Measurements from ENCODE around the gene KIAA1328. TPM values are rescaled to one million over a fixed set of nuclear protein-coding genes. Genes with fewer than 3 reads are reported as not detected.

The KIAA1328 gene
- total RNA-seq, 1 experiment from 2014 or later, result 4.9 TPM

DNA sequence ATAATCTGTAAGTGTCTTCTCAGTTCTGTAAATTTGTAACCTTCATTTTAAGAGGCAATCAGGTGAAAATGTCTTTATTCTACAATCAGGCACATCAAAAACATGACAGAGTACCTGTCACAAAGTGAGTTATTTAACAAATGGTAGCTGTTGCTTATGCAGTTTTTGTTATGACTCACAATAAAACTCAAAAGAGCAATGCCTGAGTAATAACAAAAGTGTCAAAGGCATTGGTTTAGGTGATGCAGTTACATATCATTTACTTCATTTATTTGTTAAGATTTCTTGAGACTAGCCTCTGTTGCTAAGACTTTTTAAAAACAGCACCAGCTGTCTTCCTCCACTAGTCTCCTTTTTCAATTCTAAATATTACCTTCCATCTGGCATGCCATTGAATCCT, 177.8 kb downstream of the KIAA1328 start:
- intact Hi-C loops (cut with micrococcal nuclease; ENCODE audit: unreplicated experiment), result no loop called here
- no peaks in the 10 kb centered on the region for H3K36me3 Mint-ChIP-seq (ENCODE audit: insufficient read depth, unreplicated experiment)
- H3K27ac Mint-ChIP-seq (ENCODE audit: unreplicated experiment), result no peak overlapping the region
- DNase-seq, result no peak
- H3K4me1 ChIP-seq, result no peaks in the 10 kb centered on the region
- no TSS peak for BruUV-seq (replicated peaks)
- H3K9me3 ChIP-seq, result no peaks in the 10 kb centered on the region
- ChIA-PET POLR2A (no interaction called here), CTCF (no interaction called here)
- H3K4me1 Mint-ChIP-seq (ENCODE audit: low read depth, unreplicated experiment), result no peaks in the 10 kb centered on the region
- H3K4me3 Mint-ChIP-seq (ENCODE audit: unreplicated experiment), result no peak overlapping the region
- no peaks in the 10 kb centered on the region for H3K36me3 ChIP-seq (ENCODE audit: control insufficient read depth, insufficient read depth, low read length)
- H3K27me3 Mint-ChIP-seq (ENCODE audit: insufficient read depth, unreplicated experiment), result no peaks in the 10 kb centered on the region
- TF ChIP-seq CTCF (IDR thresholded peaks at IDR 0.05; ENCODE audit: insufficient read depth in 1 of 2, low read depth in 1 of 2, low read length in 1 of 2, severe bottlenecking in 1 of 2, unreplicated experiment in 1 of 2), result no peak
- no peaks in the 10 kb centered on the region for H3K27me3 ChIP-seq (replicated peaks; ENCODE audit: control insufficient read depth, insufficient read depth, low read length)
- H3K9me3 Mint-ChIP-seq (ENCODE audit: unreplicated experiment), result no peaks in the 10 kb centered on the region
- H3K4me3 ChIP-seq (ENCODE audit: low read depth, low read length), result no peak overlapping the region

- no TSS peak for BruUV-seq (replicated peaks)
- H3K36me3 Mint-ChIP-seq (ENCODE audit: insufficient read depth, unreplicated experiment), result no peaks in the 10 kb centered on the region
- H3K4me1 Mint-ChIP-seq (ENCODE audit: low read depth, unreplicated experiment), result no peaks in the 10 kb centered on the region
- H3K9me3 ChIP-seq, result no peaks in the 10 kb centered on the region
- H3K9me3 Mint-ChIP-seq (ENCODE audit: unreplicated experiment), result no peaks in the 10 kb centered on the region
- H3K4me1 ChIP-seq, result no peaks in the 10 kb centered on the region
- no peak for DNase-seq
- H3K4me3 ChIP-seq (ENCODE audit: low read depth, low read length), result no peak overlapping the region
- intact Hi-C loops (cut with micrococcal nuclease; ENCODE audit: unreplicated experiment), result no loop called here
- ChIA-PET POLR2A (no interaction called here), CTCF (no interaction called here)
- H3K4me3 Mint-ChIP-seq (ENCODE audit: unreplicated experiment), result no peak overlapping the region
- TF ChIP-seq CTCF (IDR thresholded peaks at IDR 0.05; ENCODE audit: insufficient read depth in 1 of 2, low read depth in 1 of 2, low read length in 1 of 2, severe bottlenecking in 1 of 2, unreplicated experiment in 1 of 2), result no peak
- H3K27me3 Mint-ChIP-seq (ENCODE audit: insufficient read depth, unreplicated experiment), result no peaks in the 10 kb centered on the region
- no peak overlapping the region for H3K27ac Mint-ChIP-seq (ENCODE audit: unreplicated experiment)
- no peaks in the 10 kb centered on the region for H3K27me3 ChIP-seq (replicated peaks; ENCODE audit: control insufficient read depth, insufficient read depth, low read length)
- H3K36me3 ChIP-seq (ENCODE audit: control insufficient read depth, insufficient read depth, low read length), result no peaks in the 10 kb centered on the region
Observed at GRCh38 chr18:37012452-37012851, 183.5 kb downstream of the KIAA1328 start.

- peak; percentile 30 to 31 for DNase-seq
- POLR2A ChIA-PET, result no interaction called here
- H3K4me3 ChIP-seq (ENCODE audit: low read depth, low read length), result no peak overlapping the region
- intact Hi-C loops (cut with micrococcal nuclease; ENCODE audit: unreplicated experiment), result loop anchor here (5.0 kb wide), 2 partner anchors 238 to 318 kb away; no protein-coding TSS in a partner anchor
- H3K4me1 Mint-ChIP-seq (ENCODE audit: low read depth, unreplicated experiment), result no peaks in the 10 kb centered on the region
- H3K27me3 Mint-ChIP-seq (ENCODE audit: insufficient read depth, unreplicated experiment), result no peaks in the 10 kb centered on the region
- no peak overlapping the region for H3K27ac Mint-ChIP-seq (ENCODE audit: unreplicated experiment)
- no peak overlapping the region for H3K4me3 Mint-ChIP-seq (ENCODE audit: unreplicated experiment)
- H3K36me3 Mint-ChIP-seq (ENCODE audit: insufficient read depth, unreplicated experiment), result no peaks in the 10 kb centered on the region
- H3K27me3 ChIP-seq (replicated peaks; ENCODE audit: control insufficient read depth, insufficient read depth, low read length), result no peaks in the 10 kb centered on the region
- H3K36me3 ChIP-seq (ENCODE audit: control insufficient read depth, insufficient read depth, low read length), result no peaks in the 10 kb centered on the region
- peak; percentile 19 to 38 for TF ChIP-seq CTCF (IDR thresholded peaks at IDR 0.05; ENCODE audit: insufficient read depth in 1 of 2, low read depth in 1 of 2, low read length in 1 of 2, severe bottlenecking in 1 of 2, unreplicated experiment in 1 of 2)
- no TSS peak for BruUV-seq (replicated peaks)
- H3K4me1 ChIP-seq, result no peaks in the 10 kb centered on the region
- CTCF ChIA-PET, result interaction anchor here (0.6 to 0.7 kb wide), 3 partner anchors 8 to 307 kb away, joined by 3 to 5 read pairs (median 4); no protein-coding TSS in a partner anchor
- no peaks in the 10 kb centered on the region for H3K9me3 ChIP-seq
- H3K9me3 Mint-ChIP-seq (ENCODE audit: unreplicated experiment), result no peaks in the 10 kb centered on the region
Observed at GRCh38 chr18:37019157-37019827, 190.4 kb downstream of the KIAA1328 start.

Data from Caco-2 (cell line).